ENCODE measurements around the gene AAGAB. TPM values are rescaled to one million over a fixed set of nuclear protein-coding genes. Genes with fewer than 3 reads are reported as not detected.

AAGAB gene
- total RNA-seq, 2 donors from 2014 or later, result 67.7 to 99.1 TPM

- Histone ChIP-seq H3K4me3 (ENCODE audit: low read length) (no peak overlapping the region), H3K9me3 (ENCODE audit: control insufficient read depth, low read length) (no peaks in the 10 kb centered on the region), H3K36me3 (ENCODE audit: control insufficient read depth, insufficient read depth, low read length) (peaks cover 68% of the 10 kb centered on the region), H3K4me1 (ENCODE audit: control insufficient read depth, insufficient read depth, low read length) (no peaks in the 10 kb centered on the region), H3K27ac (ENCODE audit: low read depth, low read length) (no peak overlapping the region), H3K9ac (ENCODE audit: extremely low read depth, low read length, poor library complexity, severe bottlenecking) (no peak overlapping the region), H3K27me3 (ENCODE audit: control insufficient read depth, insufficient read depth, low read length, poor library complexity, severe bottlenecking) (no peaks in the 10 kb centered on the region)
- TF ChIP-seq CTCF (conservative IDR thresholded peaks at IDR 0.05), result no peak
- Mint-ChIP-seq H3K36me3 (ENCODE audit: low read depth) (peaks cover 50% of the 10 kb centered on the region), H3K27me3 (ENCODE audit: insufficient read depth) (no peaks in the 10 kb centered on the region), H3K27ac (no peak overlapping the region), H3K4me3 (no peak overlapping the region), H3K4me1 (peaks cover 6% of the 10 kb centered on the region), H3K9me3 (no peaks in the 10 kb centered on the region)
- no peak for DNase-seq
- WGBS, 2 experiments (ENCODE audit: insufficient coverage in 1 of 2, insufficient read length in 1 of 2), result 100% methylated on average over 1 of the region's 1 CpG
These were observed 26.6 kb downstream of the AAGAB start for GRCh38 chr15:67227846-67228245.

GRCh38 chr15:67227431-67227830, 27.0 kb downstream of the AAGAB start:
- H3K4me3 ChIP-seq (ENCODE audit: low read length), result no peak overlapping the region
- Mint-ChIP-seq H3K4me3 (no peak overlapping the region), H3K27ac (no peak overlapping the region), H3K9me3 (no peaks in the 10 kb centered on the region), H3K27me3 (ENCODE audit: insufficient read depth) (no peaks in the 10 kb centered on the region), H3K36me3 (ENCODE audit: low read depth) (peaks cover 46% of the 10 kb centered on the region), H3K4me1 (peaks cover 6% of the 10 kb centered on the region)
- no peak overlapping the region for H3K9ac ChIP-seq (ENCODE audit: extremely low read depth, low read length, poor library complexity, severe bottlenecking)
- no peaks in the 10 kb centered on the region for H3K27me3 ChIP-seq (ENCODE audit: control insufficient read depth, insufficient read depth, low read length, poor library complexity, severe bottlenecking)
- H3K4me1 ChIP-seq (ENCODE audit: control insufficient read depth, insufficient read depth, low read length), result no peaks in the 10 kb centered on the region
- no peak overlapping the region for H3K27ac ChIP-seq (ENCODE audit: low read depth, low read length)
- peaks cover 64% of the 10 kb centered on the region for H3K36me3 ChIP-seq (ENCODE audit: control insufficient read depth, insufficient read depth, low read length)
- DNase-seq, result no peak
- 95% methylated on average over 1 of the region's 1 CpG; no CpG with 5 or more reads in 1 of the 2 experiments for WGBS, 2 experiments (ENCODE audit: insufficient coverage in 1 of 2, insufficient read length in 1 of 2)
- no peaks in the 10 kb centered on the region for H3K9me3 ChIP-seq (ENCODE audit: control insufficient read depth, low read length)
- no peak for TF ChIP-seq CTCF (conservative IDR thresholded peaks at IDR 0.05)

GRCh38 chr15:67225336-67225735, 29.1 kb downstream of the AAGAB start:
- Histone ChIP-seq H3K27ac (ENCODE audit: low read depth, low read length) (no peak overlapping the region), H3K36me3 (ENCODE audit: control insufficient read depth, insufficient read depth, low read length) (peaks cover 55% of the 10 kb centered on the region), H3K9me3 (ENCODE audit: control insufficient read depth, low read length) (no peaks in the 10 kb centered on the region), H3K9ac (ENCODE audit: extremely low read depth, low read length, poor library complexity, severe bottlenecking) (no peak overlapping the region), H3K4me3 (ENCODE audit: low read length) (no peak overlapping the region), H3K4me1 (ENCODE audit: control insufficient read depth, insufficient read depth, low read length) (no peaks in the 10 kb centered on the region), H3K27me3 (ENCODE audit: control insufficient read depth, insufficient read depth, low read length, poor library complexity, severe bottlenecking) (no peaks in the 10 kb centered on the region)
- H3K36me3 Mint-ChIP-seq (ENCODE audit: low read depth), result peaks cover 31% of the 10 kb centered on the region
- 90% methylated on average over 2 of the region's 2 CpGs; no CpG with 5 or more reads in 1 of the 2 experiments for WGBS, 2 experiments (ENCODE audit: insufficient coverage in 1 of 2, insufficient read length in 1 of 2)
- H3K9me3 Mint-ChIP-seq, result no peaks in the 10 kb centered on the region
- TF ChIP-seq CTCF (conservative IDR thresholded peaks at IDR 0.05), result no peak
- H3K27ac Mint-ChIP-seq, result no peak overlapping the region
- no peak for DNase-seq
- no peak overlapping the region for H3K4me3 Mint-ChIP-seq
- H3K4me1 Mint-ChIP-seq, result peaks cover 6% of the 10 kb centered on the region
- H3K27me3 Mint-ChIP-seq (ENCODE audit: insufficient read depth), result no peaks in the 10 kb centered on the region
